DMS153 (cell line): ENCODE data around the gene NCAM2.

ENCODE experiments used
- DNase-seq: peaks from one replicate; lab custom pipeline; 2025; lab: John Stamatoyannopoulos, UW

The NCAM2 gene

DNA sequence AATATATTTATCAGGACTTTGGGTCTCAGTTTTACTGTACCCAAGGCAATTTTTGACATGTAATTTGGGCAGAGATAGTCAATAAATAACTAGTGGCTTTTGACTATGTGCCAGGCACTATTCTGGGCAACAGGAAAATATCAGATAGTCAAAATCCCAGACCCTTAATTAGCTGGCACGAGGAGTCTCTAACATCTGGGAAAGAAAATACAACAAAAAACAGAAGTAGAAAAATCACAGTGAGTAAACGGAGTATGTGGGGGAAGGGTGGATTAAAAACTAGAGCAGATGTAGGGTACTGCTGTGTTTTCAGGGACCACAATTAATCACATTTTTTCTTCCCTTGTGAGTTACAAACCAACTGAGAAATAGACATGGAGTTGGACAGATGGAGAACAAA is 217.8 kb downstream of the NCAM2 start:
- no peak for DNase-seq

DNA sequence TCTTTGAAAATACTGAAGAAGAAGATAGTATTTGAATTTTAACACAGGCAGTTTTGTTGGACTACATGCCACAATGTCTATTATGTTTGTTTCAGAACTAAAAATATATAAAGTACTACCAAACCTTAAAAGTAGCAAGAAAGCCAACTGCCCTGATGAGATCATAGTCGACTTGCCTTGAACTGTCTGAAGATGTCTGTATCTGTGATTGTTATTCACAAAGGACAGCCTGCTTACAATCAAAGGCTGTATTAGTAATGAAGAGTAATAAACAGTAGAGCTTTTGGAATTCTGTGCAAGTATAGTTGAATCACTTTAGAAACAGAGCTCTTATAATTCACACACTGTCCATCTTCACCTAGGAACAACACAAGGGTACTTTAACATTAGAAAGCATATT is 228.3 kb downstream of the NCAM2 start:
- DNase-seq: no peak

- no peak for DNase-seq
These were observed 232.5 kb downstream of the NCAM2 start for GRCh38 chr21:21230672-21231071.

DNA sequence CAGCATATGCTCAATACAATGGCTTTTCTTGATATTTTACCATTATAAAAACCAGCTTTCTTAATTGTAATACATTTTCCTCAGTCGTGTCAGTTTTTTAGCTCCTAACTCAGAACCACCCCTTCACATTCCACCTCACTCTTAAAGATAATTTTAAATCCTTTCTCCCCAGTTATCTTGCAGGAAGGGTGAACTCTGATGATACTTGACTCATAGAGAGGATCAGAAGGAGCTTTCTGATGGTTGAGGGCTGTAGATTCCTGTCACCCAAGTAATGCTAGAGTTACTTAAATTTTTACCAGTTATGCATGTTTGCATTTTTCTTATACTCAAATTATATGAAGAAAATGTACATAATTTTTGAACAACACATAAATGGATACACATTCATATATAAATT is 233.7 kb downstream of the NCAM2 start:
- no peak for DNase-seq

DNA sequence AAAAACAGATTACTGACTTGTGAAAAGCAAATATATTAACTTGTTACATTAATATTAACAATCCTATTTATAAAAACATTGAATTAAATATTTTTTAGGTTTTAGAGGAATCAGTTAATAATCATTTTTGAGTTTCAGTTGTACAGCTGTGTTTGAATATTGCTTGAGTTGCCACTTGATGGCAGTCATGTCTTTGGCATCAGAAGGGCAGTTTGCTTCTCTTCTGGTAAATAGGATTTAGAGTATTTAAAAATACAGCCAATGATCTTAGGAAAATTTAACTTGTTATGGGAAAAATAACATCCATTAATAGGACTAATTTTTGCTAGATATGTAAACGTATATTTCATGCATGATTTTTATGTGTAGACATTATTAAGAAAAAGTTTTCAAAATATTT is 234.1 kb downstream of the NCAM2 start:
- no peak for DNase-seq

DNA sequence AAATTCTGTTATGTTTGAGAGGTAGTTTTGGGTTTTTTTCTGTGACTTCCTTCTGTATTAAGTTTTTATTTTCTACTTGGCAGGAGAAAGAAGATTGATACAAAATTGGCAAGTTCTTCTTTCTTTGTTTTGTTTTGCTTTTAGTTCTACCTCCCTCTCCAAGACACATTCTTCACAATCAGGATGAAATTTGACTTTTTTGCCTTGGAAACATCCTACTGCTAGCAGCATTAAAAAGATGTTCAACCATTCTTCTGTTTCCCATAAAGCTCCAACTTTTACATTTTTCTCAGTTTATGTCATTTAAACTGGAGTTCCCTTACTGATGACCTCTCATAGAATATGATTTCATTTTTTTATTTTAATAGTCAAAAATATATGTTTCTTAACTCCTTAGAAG is 234.8 kb downstream of the NCAM2 start:
- no peak for DNase-seq

- no peak for DNase-seq
These were observed 238.8 kb downstream of the NCAM2 start for GRCh38 chr21:21236996-21237395.

DNA sequence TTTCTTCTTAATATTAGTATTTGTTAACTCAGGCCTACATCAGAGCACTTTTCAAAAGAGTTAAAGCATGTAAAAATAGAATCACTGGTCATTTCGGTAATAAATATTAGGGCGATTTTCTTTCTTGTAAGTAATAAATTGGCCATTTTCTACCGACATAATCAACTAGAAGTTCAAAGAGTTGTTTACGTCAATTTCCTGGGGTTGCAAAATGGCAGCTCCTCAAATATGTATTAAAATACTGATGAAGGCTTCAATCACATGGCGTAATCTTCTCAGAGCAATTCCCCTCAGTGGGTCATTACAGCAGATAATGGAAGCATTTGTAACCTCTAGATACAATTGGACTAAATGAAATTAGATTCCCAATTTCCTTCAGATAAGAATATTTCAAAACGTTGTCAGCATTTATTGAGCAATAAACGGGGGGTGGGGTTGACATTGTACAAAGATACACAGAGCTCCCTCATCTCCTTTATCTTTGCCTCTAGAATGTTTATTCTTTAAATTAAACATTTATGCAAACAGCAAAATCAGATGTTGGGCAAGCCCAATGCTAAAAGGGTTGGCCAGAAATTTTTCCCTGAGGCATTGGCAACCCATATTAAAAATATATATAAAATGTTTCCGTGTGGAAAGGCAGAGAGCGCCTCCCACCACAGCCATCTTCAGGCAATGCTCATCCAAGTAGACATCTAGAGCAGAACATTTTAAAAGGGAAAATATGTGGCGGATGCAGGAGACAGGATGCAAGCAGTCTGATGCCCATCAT is 240.6 kb downstream of the NCAM2 start:
- DNase-seq: no peak

DNA sequence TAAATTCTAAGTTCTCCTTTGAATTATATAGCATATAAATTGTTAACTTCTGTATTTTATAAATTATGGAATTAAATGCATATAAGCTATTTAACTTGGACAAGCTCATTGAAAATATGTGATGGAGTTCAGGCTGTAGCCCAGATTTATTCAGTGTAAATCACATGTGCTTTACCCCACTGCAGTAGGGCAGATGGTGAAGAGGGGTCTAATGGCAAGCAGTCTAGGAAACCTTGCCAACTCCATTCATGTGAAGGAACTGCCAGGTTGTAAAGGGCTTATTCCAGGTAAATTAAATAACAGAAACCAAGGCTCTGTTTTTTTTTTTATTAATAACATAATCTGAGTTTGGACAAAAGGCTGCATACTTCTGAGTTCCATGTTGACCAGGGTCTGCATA is 243.2 kb downstream of the NCAM2 start:
- DNase-seq: no peak

DNA sequence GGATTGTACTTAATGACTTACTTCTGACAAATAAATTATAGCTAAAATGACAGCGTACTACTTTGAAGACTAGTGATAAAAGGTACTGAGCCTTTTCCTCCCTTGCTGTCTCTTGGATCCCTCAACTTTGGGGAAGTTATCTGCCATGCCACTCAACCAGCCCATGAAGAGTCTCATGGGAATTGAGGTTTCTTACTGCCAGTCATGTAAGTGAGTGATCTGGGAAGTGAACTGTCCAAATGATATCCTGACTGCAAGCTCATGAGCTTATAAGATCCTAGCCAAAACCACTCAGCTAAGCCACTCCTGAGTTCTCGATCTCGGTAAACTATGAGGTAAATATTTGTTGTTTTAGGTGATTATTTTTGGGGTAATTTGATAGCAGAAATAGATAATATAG is 247.8 kb downstream of the NCAM2 start:
- DNase-seq: no peak

DNA sequence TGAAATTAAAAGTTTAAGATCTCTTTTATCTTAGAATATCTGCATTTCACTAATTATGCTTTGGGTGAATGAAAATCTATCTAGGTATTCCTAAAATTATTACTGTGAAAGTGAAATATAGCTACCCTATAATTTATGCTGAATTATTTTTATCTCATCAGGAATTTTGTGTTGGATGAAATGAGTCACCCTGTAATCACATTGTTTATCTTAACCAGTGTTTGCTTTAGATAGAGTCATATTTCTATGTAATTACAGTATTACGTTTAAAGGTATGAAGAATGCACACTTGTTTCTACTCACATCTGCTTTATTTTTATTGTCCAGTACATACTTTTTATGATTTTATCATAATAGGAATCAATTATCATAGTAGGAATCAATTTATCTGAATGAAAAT is 249.2 kb downstream of the NCAM2 start:
- DNase-seq: no peak

- DNase-seq: no peak
These were observed 263.8 kb downstream of the NCAM2 start for GRCh38 chr21:21262048-21262447.

DNA sequence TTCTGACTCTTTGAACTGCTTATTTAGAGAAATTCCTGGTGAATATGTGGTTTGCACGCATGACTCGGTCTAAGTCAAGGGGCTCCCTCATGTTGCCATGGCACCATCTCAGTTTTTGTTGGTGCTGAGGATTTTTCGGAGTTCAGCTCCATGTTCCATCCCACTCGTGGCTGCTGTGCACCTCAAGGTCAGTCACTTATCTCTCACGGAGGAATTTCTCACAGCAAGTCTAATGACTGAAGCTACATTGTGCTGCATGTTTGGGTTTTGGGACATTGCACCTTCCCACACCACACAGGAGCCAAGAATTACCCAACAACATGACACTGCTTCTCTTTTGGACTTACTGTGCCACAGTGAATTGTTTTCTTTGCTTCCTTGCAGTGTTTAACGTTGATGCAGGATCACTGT is 269.9 kb downstream of the NCAM2 start:
- DNase-seq: no peak

DNA sequence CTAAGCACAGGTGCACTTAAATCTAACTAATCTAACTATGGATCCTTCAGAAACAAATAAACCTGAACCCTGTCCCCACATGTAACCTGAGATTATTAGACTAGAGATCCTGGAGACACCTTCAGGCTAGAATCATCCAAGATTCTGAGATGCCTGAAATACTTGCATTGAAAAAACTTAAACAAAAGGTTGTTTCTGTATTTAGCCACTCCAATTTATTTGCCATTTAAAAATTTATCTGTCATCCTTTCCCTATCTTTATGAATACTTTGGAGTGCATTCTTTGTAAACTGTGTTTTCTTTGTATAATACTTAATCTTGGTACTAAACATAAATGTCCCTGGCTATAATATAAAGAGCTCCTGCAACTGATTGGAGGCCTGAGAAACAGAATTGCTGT is 270.7 kb downstream of the NCAM2 start:
- no peak for DNase-seq

GRCh38 chr21:21279193-21279901 is 281.1 kb downstream of the NCAM2 start:
- DNase-seq: no peak

- no peak for DNase-seq
These were observed 285.6 kb downstream of the NCAM2 start for GRCh38 chr21:21283810-21284209.

DNA sequence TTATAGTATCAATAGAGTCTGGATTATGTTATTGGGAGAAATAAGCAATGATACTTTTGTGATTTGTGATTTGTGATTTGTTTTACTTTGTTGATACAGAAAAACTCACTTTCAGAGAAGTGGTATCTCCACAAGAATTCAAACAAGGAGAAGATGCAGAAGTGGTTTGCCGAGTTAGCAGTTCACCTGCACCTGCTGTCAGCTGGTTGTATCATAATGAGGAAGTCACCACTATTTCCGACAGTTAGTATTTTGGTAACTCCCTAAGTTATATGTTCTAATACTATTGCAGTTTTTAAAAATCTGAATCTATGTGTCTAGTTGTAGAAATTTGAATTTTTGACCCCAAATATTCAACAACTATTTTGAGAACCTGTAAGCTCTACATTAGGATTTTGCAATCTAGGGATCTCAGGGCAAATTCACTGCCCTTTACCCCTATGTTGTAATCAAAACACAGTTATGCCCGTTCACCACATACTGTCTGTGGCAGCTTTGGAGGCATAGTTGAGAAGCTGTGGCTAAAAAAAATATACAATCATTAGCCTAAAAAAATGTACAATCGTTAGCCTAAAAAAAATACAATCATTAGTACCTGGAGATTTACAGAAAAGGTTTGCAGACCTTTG is 288.1 kb downstream of the NCAM2 start:
- no peak for DNase-seq

- DNase-seq: no peak
These were observed 292.5 kb downstream of the NCAM2 start for GRCh38 chr21:21290751-21291150.

DNA sequence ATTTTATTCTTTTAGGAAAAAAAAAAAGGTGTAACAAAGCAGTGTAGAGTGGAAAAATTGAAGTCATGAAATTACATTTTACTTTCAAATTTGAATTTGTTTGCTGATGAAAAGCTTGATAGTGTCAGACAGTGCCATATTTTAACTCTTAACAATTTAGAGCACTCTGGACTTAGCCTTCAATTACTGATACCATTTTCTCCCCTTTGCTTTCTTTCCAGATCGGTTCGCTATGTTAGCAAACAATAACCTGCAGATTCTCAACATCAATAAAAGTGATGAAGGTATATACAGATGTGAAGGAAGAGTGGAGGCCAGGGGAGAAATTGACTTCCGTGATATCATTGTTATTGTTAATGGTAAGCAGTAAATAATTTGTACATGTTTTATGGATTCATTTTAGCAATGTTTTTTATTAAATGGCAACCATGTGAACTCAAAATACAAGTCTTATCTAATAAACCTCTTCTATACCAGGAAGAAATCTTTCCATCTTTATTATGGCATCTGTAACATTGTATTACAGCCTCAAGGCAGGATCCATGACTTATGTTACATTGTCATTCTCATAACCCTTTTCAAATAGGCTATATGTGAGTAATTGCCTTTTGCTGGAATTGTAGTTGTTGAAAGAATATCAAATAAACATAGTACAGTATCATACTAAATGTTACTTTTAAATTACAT is 293.8 kb downstream of the NCAM2 start:
- no peak for DNase-seq

GRCh38 chr21:21295303-21295702 is 297.1 kb downstream of the NCAM2 start:
- no peak for DNase-seq

DNA sequence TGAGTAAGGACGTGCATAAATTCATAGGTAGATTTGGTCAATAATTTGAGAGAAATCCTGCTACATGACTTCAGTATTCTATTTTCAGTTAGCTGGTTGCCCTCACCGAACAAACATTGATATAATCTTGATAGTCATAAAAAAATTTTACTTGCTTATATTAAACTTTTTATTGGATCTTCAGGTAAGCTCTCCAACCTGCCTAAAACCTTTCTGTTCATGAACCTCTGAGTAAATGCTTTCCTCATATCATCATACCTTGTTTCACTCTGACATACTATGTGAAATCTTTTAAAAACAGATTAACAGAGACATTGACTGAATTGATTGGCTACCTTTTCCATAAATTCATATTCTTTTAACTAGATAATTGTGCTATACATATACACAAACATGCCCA is 299.0 kb downstream of the NCAM2 start:
- DNase-seq: no peak

DNA sequence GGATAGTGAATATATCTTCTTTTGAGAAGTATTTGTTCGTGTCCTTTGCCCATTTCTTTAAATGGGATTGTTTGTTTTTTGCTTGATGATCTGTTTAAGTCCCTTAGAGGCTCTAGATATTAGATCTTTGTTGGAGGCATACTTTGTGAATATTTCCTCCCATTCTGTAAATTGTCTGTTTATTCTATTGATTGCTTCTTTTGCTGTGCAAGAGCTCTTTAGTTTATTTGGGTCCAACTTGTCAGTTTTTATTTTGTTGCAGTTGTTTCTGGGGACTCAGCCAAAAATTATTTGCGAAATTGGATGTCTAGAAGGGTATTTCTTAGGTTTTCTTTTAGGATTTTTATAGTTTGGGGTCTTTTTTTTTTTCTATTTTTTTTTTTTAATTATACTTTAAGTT is 302.8 kb downstream of the NCAM2 start:
- DNase-seq: no peak

GRCh38 chr21:21309510-21309909 is 311.3 kb downstream of the NCAM2 start:
- no peak for DNase-seq
